ENCODE results near the gene SCO1. TPM values are rescaled to one million over a fixed set of nuclear protein-coding genes. Genes with fewer than 3 reads are reported as not detected.

The SCO1 gene
- total RNA-seq, 4 donors from 2014 or later, result 11.9 to 34.2 (median 14.1) TPM

DNA sequence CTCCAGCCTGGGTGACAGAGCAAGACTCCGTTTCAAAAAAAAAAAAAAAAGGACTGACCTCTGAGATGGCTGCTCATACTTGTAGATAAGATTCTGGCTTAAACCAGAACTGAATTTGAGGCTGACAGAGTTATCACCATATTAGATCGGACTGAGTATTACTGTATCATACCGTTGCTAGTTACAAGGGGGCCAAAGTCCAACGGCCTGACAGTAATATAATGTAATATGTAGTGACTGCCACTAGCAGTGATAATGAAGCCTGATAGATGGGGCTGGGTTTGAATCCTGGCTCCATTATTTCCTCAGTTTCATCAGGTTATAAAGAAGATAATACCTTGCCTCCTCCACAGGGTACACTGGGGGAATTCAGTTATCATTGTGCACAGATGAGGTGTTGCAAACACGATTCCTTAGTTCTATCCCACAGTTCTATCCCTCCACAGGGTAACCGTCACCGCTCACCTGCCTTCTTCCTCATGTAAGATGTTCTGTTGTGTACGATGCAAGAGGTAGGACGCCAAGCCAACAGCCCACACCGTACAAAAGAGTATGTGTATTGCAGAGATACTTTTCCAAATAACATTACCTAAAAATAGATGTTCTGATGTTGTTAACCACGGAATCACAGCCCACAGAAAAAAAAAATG, 27.3 kb upstream of the SCO1 start:
- TF ChIP-seq POLR2AphosphoS5 (IDR thresholded peaks at IDR 0.05) (no peak), EP300 (IDR thresholded peaks at IDR 0.05) (no peak), POLR2A (IDR thresholded peaks at IDR 0.05) (no peak)
- TF ChIP-seq, protein P1, sequence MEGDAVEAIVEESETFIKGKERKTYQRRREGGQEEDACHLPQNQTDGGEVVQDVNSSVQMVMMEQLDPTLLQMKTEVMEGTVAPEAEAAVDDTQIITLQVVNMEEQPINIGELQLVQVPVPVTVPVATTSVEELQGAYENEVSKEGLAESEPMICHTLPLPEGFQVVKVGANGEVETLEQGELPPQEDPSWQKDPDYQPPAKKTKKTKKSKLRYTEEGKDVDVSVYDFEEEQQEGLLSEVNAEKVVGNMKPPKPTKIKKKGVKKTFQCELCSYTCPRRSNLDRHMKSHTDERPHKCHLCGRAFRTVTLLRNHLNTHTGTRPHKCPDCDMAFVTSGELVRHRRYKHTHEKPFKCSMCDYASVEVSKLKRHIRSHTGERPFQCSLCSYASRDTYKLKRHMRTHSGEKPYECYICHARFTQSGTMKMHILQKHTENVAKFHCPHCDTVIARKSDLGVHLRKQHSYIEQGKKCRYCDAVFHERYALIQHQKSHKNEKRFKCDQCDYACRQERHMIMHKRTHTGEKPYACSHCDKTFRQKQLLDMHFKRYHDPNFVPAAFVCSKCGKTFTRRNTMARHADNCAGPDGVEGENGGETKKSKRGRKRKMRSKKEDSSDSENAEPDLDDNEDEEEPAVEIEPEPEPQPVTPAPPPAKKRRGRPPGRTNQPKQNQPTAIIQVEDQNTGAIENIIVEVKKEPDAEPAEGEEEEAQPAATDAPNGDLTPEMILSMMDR (IDR thresholded peaks at IDR 0.05), result no peak
- no peak for DNase-seq (ENCODE audit: low spot score in 2 of 2)
- no peaks in the 10 kb centered on the region for H3K9me3 ChIP-seq
- no peak overlapping the region for H3K4me3 ChIP-seq
- WGBS, result 86% methylated on average over 11 of the region's 11 CpGs
- peaks cover 36% of the 10 kb centered on the region for H3K36me3 ChIP-seq
- H3K27ac ChIP-seq, result no peak overlapping the region
- H3K4me1 ChIP-seq, result no peaks in the 10 kb centered on the region
- H3K27me3 ChIP-seq, result no peaks in the 10 kb centered on the region

DNA sequence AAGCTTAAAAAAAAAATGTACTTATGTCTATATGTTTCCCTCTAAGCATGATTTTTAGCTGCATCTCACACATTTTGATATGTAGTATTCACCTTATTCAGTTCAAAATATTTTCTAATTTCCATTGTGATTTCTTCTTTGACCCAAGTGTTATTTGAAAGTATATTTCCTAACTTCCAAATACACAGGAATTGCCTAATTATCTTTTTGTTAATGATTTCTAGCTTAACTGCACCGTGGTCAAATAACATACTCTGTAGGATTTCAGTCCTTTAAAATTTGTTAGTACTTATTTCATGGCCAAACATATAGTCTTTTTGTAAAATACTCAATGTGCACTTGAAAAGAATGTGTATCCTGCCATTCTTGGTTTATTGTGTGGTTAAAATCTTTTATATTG, 21.2 kb upstream of the SCO1 start:
- no peak for DNase-seq (ENCODE audit: low spot score in 2 of 2)
- Histone ChIP-seq H3K27ac (no peak overlapping the region), H3K36me3 (peaks cover 22% of the 10 kb centered on the region), H3K9me3 (no peaks in the 10 kb centered on the region), H3K27me3 (no peaks in the 10 kb centered on the region), H3K4me3 (no peak overlapping the region), H3K4me1 (no peaks in the 10 kb centered on the region)
- TF ChIP-seq EP300 (IDR thresholded peaks at IDR 0.05) (no peak), POLR2A (IDR thresholded peaks at IDR 0.05) (no peak), POLR2AphosphoS5 (IDR thresholded peaks at IDR 0.05) (no peak)
- TF ChIP-seq, protein P1 (IDR thresholded peaks at IDR 0.05), result no peak
- 36% methylated on average over 1 of the region's 1 CpG for WGBS

DNA sequence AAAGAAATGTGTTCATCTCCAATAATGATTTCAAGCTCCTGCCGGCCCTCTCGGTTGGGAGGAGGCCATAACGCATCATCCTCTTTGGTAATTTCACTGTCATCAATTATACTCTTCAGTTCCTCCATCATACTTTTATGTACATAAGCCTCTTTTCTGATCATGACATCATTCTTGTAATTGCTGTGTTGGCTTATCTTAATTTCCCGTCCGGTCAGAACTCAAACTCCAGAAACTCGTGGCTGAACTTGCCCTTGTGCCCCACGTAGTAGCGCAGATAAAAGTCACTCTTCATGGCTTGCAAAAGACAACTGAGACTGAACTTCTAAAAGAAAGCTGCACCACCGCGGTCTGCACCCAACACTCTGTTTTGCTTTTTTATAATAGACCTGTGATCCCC, 18.9 kb upstream of the SCO1 start:
- Histone ChIP-seq H3K36me3 (peaks cover 35% of the 10 kb centered on the region), H3K27ac (no peak overlapping the region), H3K4me1 (no peaks in the 10 kb centered on the region), H3K4me3 (no peak overlapping the region), H3K27me3 (no peaks in the 10 kb centered on the region), H3K9me3 (no peaks in the 10 kb centered on the region)
- no peak for DNase-seq (ENCODE audit: low spot score in 2 of 2)
- TF ChIP-seq POLR2A (IDR thresholded peaks at IDR 0.05) (no peak), EP300 (IDR thresholded peaks at IDR 0.05) (no peak), POLR2AphosphoS5 (IDR thresholded peaks at IDR 0.05) (no peak)
- TF ChIP-seq, protein P1 (IDR thresholded peaks at IDR 0.05), result no peak
- WGBS, result 90% methylated on average over 10 of the region's 10 CpGs

DNA sequence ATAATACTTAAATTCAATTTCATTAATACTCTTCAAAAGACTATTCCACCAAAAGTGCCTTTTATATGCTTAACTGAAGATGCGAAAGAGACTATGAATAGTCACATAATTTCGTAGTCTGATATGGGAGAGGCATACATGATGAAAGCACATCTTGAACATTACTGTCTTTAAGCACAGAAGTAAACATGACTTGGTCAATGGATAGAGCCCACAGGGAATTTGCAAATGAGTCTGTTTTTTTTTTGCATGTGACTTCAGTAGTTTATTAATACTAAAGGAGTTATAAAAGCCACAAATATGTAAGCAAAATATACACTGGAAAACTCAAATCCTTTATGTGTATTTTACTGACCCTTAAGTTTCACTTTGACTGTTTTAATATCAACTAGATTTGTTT, 16.0 kb upstream of the SCO1 start:
- no peak overlapping the region for H3K27ac ChIP-seq
- no peak overlapping the region for H3K4me3 ChIP-seq
- H3K9me3 ChIP-seq, result no peaks in the 10 kb centered on the region
- H3K27me3 ChIP-seq, result no peaks in the 10 kb centered on the region
- TF ChIP-seq EP300 (IDR thresholded peaks at IDR 0.05) (no peak), POLR2AphosphoS5 (IDR thresholded peaks at IDR 0.05) (no peak), POLR2A (IDR thresholded peaks at IDR 0.05) (no peak)
- TF ChIP-seq, protein P1 (IDR thresholded peaks at IDR 0.05), result no peak
- H3K4me1 ChIP-seq, result no peaks in the 10 kb centered on the region
- no peak for DNase-seq (ENCODE audit: low spot score in 2 of 2)
- peaks cover 55% of the 10 kb centered on the region for H3K36me3 ChIP-seq
- WGBS, result 89% methylated on average over 2 of the region's 2 CpGs

DNA sequence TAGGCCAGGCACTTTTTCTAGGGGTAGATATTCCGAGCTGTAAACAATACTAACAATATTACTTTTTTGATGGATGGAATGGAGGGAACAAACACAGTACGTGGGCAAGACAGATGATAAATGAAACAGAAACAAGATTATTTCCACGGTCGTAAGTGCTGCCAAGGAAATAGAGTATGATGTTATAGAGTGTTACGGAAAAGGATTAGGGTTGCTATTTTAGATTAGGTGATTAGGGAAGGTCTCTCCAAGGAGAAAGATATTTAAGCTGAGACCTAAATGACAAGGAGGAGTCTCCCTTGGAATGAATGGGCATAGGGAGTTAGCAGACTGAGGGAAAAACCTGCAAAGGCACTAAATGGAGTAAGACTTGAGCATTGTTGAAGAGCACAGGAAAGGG, 8.4 kb upstream of the SCO1 start:
- H3K9me3 ChIP-seq, result no peaks in the 10 kb centered on the region
- no peaks in the 10 kb centered on the region for H3K27me3 ChIP-seq
- no peak for DNase-seq (ENCODE audit: low spot score in 2 of 2)
- H3K4me3 ChIP-seq, result no peak overlapping the region
- H3K36me3 ChIP-seq, result peaks cover 53% of the 10 kb centered on the region
- H3K27ac ChIP-seq, result no peak overlapping the region
- peaks cover 4% of the 10 kb centered on the region for H3K4me1 ChIP-seq
- TF ChIP-seq POLR2A (IDR thresholded peaks at IDR 0.05), result no peak
- TF ChIP-seq, protein P1 (IDR thresholded peaks at IDR 0.05), result no peak
- no peak for TF ChIP-seq EP300 (IDR thresholded peaks at IDR 0.05)
- no peak for TF ChIP-seq POLR2AphosphoS5 (IDR thresholded peaks at IDR 0.05)
- 89% methylated on average over 5 of the region's 5 CpGs for WGBS
